Activated CD8-positive, alpha-beta memory T cell treated with anti-CD3 and anti-CD28 coated beads for 1 hour (primary cell): ENCODE data around the gene PAQR3.

ENCODE experiments used
- DNase-seq, 2 donors: peaks; one replicate each; pipeline ENCODE4 v3.0.0-alpha.2; 2020; ENCODE audit warnings: low read depth in 1 of 2; ENCODE audit errors: extremely low read depth in 1 of 2

The PAQR3 gene

GRCh38 chr4:78863991-78864390 is 75.2 kb downstream of the PAQR3 start:
- no peak for DNase-seq

GRCh38 chr4:78863254-78863869 is 75.9 kb downstream of the PAQR3 start:
- DNase-seq, result no peak

GRCh38 chr4:78862314-78862737 is 76.9 kb downstream of the PAQR3 start:
- DNase-seq, result no peak
